Fibroblast of lung (primary cell): ENCODE results near the gene CYP27B1. TPM values are rescaled to one million over a fixed set of nuclear protein-coding genes. Genes with fewer than 3 reads are reported as not detected.

Source experiments
- DNase-seq, 2 donors: peaks; one replicate each; pipeline versions ENCODE4 v3.0.0 to v3.0.0-alpha.2; 2010; ENCODE audit warnings: low read depth in 2 of 2
- H2AFZ ChIP-seq: 2 replicates; pipeline ENCODE4 v1.5.1; 2012; ENCODE audit warnings: low read length, control low read depth, inconsistent platforms
- H3K27ac ChIP-seq: 2 replicates; pipeline ENCODE4 v1.5.1; 2011; ENCODE audit warnings: low read length, control low read depth; ENCODE audit not compliant: insufficient read depth
- H3K27me3 ChIP-seq: 2 replicates; pipeline ENCODE4 v1.5.1; 2011; ENCODE audit warnings: mild to moderate bottlenecking, low read length; ENCODE audit not compliant: control insufficient read depth, insufficient read depth
- H3K36me3 ChIP-seq: 2 replicates; pipeline ENCODE4 v1.5.1; 2011; ENCODE audit warnings: low read length; ENCODE audit not compliant: control insufficient read depth, insufficient read depth
- H3K4me1 ChIP-seq: 2 replicates; pipeline ENCODE4 v1.5.1; 2011; ENCODE audit warnings: low read length; ENCODE audit not compliant: control insufficient read depth, insufficient read depth; ENCODE audit errors: extremely low read depth
- H3K4me2 ChIP-seq: 2 replicates; pipeline ENCODE4 v1.5.1; 2011; ENCODE audit warnings: low read length, control low read depth; ENCODE audit not compliant: insufficient read depth; ENCODE audit errors: extremely low read depth
- H3K4me3 ChIP-seq, 4 experiments: fragments of 200-600 bp in 1 of 4; sonication (generic) in 1 of 4; replicated peaks in 1 of 4; 2 replicates each; pipeline ENCODE4 v1.5.1; 2011 to 2016; ENCODE audit warnings: low read length in 4 of 4, low read depth in 3 of 4, mild to moderate bottlenecking in 3 of 4, control low read depth in 2 of 4, inconsistent platforms in 1 of 4, mixed read lengths in 1 of 4; ENCODE audit not compliant: insufficient read depth in 1 of 4; ENCODE audit errors: control extremely low read depth in 1 of 4
- H3K79me2 ChIP-seq: 2 replicates; pipeline ENCODE4 v1.5.1; 2012; ENCODE audit warnings: mild to moderate bottlenecking, low read length, inconsistent platforms; ENCODE audit not compliant: control insufficient read depth, insufficient read depth
- H3K9ac ChIP-seq: 2 replicates; pipeline ENCODE4 v1.5.1; 2011; ENCODE audit warnings: mild to moderate bottlenecking, low read length, control low read depth; ENCODE audit not compliant: insufficient read depth
- H3K9me3 ChIP-seq: 2 replicates; pipeline ENCODE4 v1.5.1; 2012; ENCODE audit warnings: low read depth, low read length; ENCODE audit not compliant: control insufficient read depth, insufficient read depth
- H4K20me1 ChIP-seq: 2 replicates; pipeline ENCODE4 v1.5.1; 2011; ENCODE audit warnings: low read length; ENCODE audit not compliant: control insufficient read depth, insufficient read depth; ENCODE audit errors: extremely low read depth
- EZH2 ChIP-seq: IDR thresholded peaks from 2 replicates; pipeline ENCODE4 v1.5.1; 2012; ENCODE audit warnings: low read length, control low read depth, mild to moderate bottlenecking; ENCODE audit errors: missing control alignments
- polyA plus RNA-seq, 2 donors: library from polyadenylated mRNA; depleted of rRNA in 1 of 2; stranded (reverse) in 1 of 2; unstranded in 1 of 2; fragments of >200 nt; gene quantifications; 2 replicates each; pipeline ENCODE4 v1.2.1, GENCODE V29; 2011 to 2012; ENCODE audit warnings: missing spikeins in 1 of 2
- total RNA-seq: library from RNA; depleted of rRNA; stranded (reverse); fragments of >200 nt; gene quantifications from 2 replicates; pipeline ENCODE4 v1.2.1, GENCODE V29; 2014
- TF ChIP-seq, protein P1 (sequence below), 2 donors: IDR thresholded peaks in 1 of 2; conservative IDR thresholded peaks in 1 of 2; 1 replicate in 1 of 2; 2 replicates in 1 of 2; pipeline ENCODE4 v1.5.1; 2011 to 2012; ENCODE audit warnings: low read length in 2 of 2, control low read depth in 1 of 2, inconsistent platforms in 1 of 2, low read depth in 1 of 2, mild to moderate bottlenecking in 1 of 2

Gene CYP27B1
- total and polyA plus RNA-seq, 2 donors (not counting 1 experiment from before 2014, with no cell fraction given), result 0.17 to 0.26 TPM

- TF ChIP-seq EZH2, result no peak
- TF ChIP-seq, protein P1, sequence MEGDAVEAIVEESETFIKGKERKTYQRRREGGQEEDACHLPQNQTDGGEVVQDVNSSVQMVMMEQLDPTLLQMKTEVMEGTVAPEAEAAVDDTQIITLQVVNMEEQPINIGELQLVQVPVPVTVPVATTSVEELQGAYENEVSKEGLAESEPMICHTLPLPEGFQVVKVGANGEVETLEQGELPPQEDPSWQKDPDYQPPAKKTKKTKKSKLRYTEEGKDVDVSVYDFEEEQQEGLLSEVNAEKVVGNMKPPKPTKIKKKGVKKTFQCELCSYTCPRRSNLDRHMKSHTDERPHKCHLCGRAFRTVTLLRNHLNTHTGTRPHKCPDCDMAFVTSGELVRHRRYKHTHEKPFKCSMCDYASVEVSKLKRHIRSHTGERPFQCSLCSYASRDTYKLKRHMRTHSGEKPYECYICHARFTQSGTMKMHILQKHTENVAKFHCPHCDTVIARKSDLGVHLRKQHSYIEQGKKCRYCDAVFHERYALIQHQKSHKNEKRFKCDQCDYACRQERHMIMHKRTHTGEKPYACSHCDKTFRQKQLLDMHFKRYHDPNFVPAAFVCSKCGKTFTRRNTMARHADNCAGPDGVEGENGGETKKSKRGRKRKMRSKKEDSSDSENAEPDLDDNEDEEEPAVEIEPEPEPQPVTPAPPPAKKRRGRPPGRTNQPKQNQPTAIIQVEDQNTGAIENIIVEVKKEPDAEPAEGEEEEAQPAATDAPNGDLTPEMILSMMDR (conservative IDR thresholded peaks at IDR 0.05 in 1 of 2, IDR thresholded peaks at IDR 0.05 in 1 of 2; ENCODE audit: low read depth in 1 of 2, low read length in 2 of 2), result no peak
- Histone ChIP-seq H2AFZ (no peak overlapping the region), H3K9ac (no peak overlapping the region), H3K4me2 (no peak overlapping the region), H3K4me1 (peaks cover 2% of the 10 kb centered on the region), H3K9me3 (no peaks in the 10 kb centered on the region), H3K4me3 (no peak overlapping the region), H3K79me2 (peaks cover 26% of the 10 kb centered on the region), H3K27me3 (peaks cover 4% of the 10 kb centered on the region), H3K36me3 (peaks cover 15% of the 10 kb centered on the region), H3K27ac (no peak overlapping the region), H4K20me1 (no peaks in the 10 kb centered on the region)
- DNase-seq, result no peak
Observed at GRCh38 chr12:57749061-57749460, 17.8 kb downstream of the CYP27B1 start.

DNA sequence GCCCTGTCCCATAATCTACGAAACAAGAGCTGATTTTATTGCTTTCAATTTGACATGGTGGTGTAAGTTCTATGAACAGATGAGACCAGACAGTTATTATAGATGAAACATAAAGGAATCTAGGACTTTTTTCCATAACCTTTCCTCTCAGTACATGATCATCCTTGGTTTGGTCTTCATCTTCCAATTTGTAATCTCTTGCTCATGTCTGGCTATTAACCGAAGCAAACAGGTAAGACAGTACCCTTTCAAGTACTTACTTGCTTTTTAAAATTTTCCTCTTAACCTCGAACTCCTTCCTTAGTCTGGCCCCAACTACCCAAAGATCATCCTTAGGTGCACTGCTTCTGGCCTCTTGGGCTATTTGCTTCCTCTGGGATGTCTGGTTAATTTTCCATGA, 20.9 kb downstream of the CYP27B1 start:
- H3K4me1 ChIP-seq, result peaks cover 2% of the 10 kb centered on the region
- peaks cover 16% of the 10 kb centered on the region for H3K79me2 ChIP-seq
- peaks cover 15% of the 10 kb centered on the region for H3K36me3 ChIP-seq
- no peak for DNase-seq
- peaks cover 9% of the 10 kb centered on the region for H3K27me3 ChIP-seq
- H3K9ac ChIP-seq, result no peak overlapping the region
- TF ChIP-seq, protein P1 (conservative IDR thresholded peaks at IDR 0.05 in 1 of 2, IDR thresholded peaks at IDR 0.05 in 1 of 2; ENCODE audit: low read depth in 1 of 2, low read length in 2 of 2), result no peak
- TF ChIP-seq EZH2, result no peak
- no peaks in the 10 kb centered on the region for H4K20me1 ChIP-seq
- H3K9me3 ChIP-seq, result no peaks in the 10 kb centered on the region
- no peak overlapping the region for H3K27ac ChIP-seq
- H3K4me3 ChIP-seq, result peak overlapping the region; percentile 66 to 99 (median 88)
- H2AFZ ChIP-seq, result no peak overlapping the region
- H3K4me2 ChIP-seq, result peak overlapping the region; percentile 99

GRCh38 chr12:57745485-57745881, 21.4 kb downstream of the CYP27B1 start:
- peak overlapping the region; percentile 94 for H3K9ac ChIP-seq
- DNase-seq, result no peak
- peak overlapping the region; percentile 66 to 99 (median 88) for H3K4me3 ChIP-seq
- peak overlapping the region; percentile 20 for H2AFZ ChIP-seq
- peaks cover 15% of the 10 kb centered on the region for H3K27me3 ChIP-seq
- H3K27ac ChIP-seq, result peak overlapping the region; percentile 99
- H4K20me1 ChIP-seq, result no peaks in the 10 kb centered on the region
- TF ChIP-seq, protein P1 (conservative IDR thresholded peaks at IDR 0.05 in 1 of 2, IDR thresholded peaks at IDR 0.05 in 1 of 2; ENCODE audit: low read depth in 1 of 2, low read length in 2 of 2), result no peak
- no peak for TF ChIP-seq EZH2
- H3K4me2 ChIP-seq, result peak overlapping the region; percentile 99
- H3K9me3 ChIP-seq, result no peaks in the 10 kb centered on the region
- peaks cover 12% of the 10 kb centered on the region for H3K36me3 ChIP-seq
- peaks cover 11% of the 10 kb centered on the region for H3K79me2 ChIP-seq
- H3K4me1 ChIP-seq, result peaks cover 2% of the 10 kb centered on the region
